Osteocyte (in vitro differentiated cells): Measurements from ENCODE around the gene GTF2H3. TPM values are rescaled to one million over a fixed set of nuclear protein-coding genes. Genes with fewer than 3 reads are reported as not detected.
A peak's percentile ranks its signal among the peaks of the same experiment; 100 is the strongest.

Source experiments
- DNase-seq: peaks from one replicate; pipeline ENCODE4 v3.0.0; 2021; ENCODE audit warnings: mixed read lengths; ENCODE audit not compliant: unreplicated experiment; ENCODE audit errors: extremely low spot score
- H3K27ac Mint-ChIP-seq: one replicate; pipeline ENCODE4 v1.8.0; 2021; ENCODE audit warnings: mild to moderate bottlenecking, mixed read lengths; ENCODE audit not compliant: unreplicated experiment
- H3K27me3 Mint-ChIP-seq: one replicate; pipeline ENCODE4 v1.8.0; 2021; ENCODE audit warnings: mixed read lengths; ENCODE audit not compliant: unreplicated experiment
- H3K36me3 Mint-ChIP-seq: one replicate; pipeline ENCODE4 v1.8.0; 2021; ENCODE audit warnings: mixed read lengths; ENCODE audit not compliant: unreplicated experiment
- H3K4me1 Mint-ChIP-seq: one replicate; pipeline ENCODE4 v1.8.0; 2021; ENCODE audit warnings: mixed read lengths; ENCODE audit not compliant: unreplicated experiment
- H3K4me3 Mint-ChIP-seq: one replicate; pipeline ENCODE4 v1.8.0; 2021; ENCODE audit warnings: mild to moderate bottlenecking, moderate library complexity, mixed read lengths; ENCODE audit not compliant: unreplicated experiment
- H3K9me3 Mint-ChIP-seq: one replicate; pipeline ENCODE4 v1.8.0; 2021; ENCODE audit warnings: mixed read lengths; ENCODE audit not compliant: unreplicated experiment
- CTCF ChIP-seq: fragments of 200-600 bp; sonication (generic); IDR thresholded peaks from 2 replicates; pipeline ENCODE4 v1.5.0; 2021; ENCODE audit warnings: antibody characterized with exemption, mild to moderate bottlenecking, moderate library complexity
- total RNA-seq: library from RNA; stranded (reverse); gene quantifications from 2 replicates; pipeline ENCODE4 v1.2.1, GENCODE V29; 2021

Gene GTF2H3
- total RNA-seq, 1 donor from 2014 or later, result 29.7 TPM

- Mint-ChIP-seq H3K27ac (no peak overlapping the region), H3K27me3 (no peaks in the 10 kb centered on the region), H3K36me3 (peaks cover 26% of the 10 kb centered on the region), H3K4me1 (peaks cover 15% of the 10 kb centered on the region), H3K4me3 (no peak overlapping the region), H3K9me3 (no peaks in the 10 kb centered on the region)
- no peak for DNase-seq
- no peak for TF ChIP-seq CTCF
These were observed 22.8 kb downstream of the GTF2H3 start for GRCh38 chr12:123656392-123656791.

GRCh38 chr12:123657211-123657610 is 23.6 kb downstream of the GTF2H3 start:
- H3K27me3 Mint-ChIP-seq, result no peaks in the 10 kb centered on the region
- H3K4me3 Mint-ChIP-seq, result no peak overlapping the region
- H3K4me1 Mint-ChIP-seq, result peaks cover 15% of the 10 kb centered on the region
- no peaks in the 10 kb centered on the region for H3K9me3 Mint-ChIP-seq
- DNase-seq, result no peak
- peaks cover 21% of the 10 kb centered on the region for H3K36me3 Mint-ChIP-seq
- H3K27ac Mint-ChIP-seq, result no peak overlapping the region
- TF ChIP-seq CTCF, result no peak

GRCh38 chr12:123659996-123660727 is 26.5 kb downstream of the GTF2H3 start:
- no peak for DNase-seq
- Mint-ChIP-seq H3K9me3 (no peaks in the 10 kb centered on the region), H3K4me1 (peaks cover 15% of the 10 kb centered on the region), H3K27me3 (no peaks in the 10 kb centered on the region), H3K36me3 (peaks cover 33% of the 10 kb centered on the region), H3K4me3 (peak overlapping the region; percentile 45), H3K27ac (peak overlapping the region; percentile 91)
- no peak for TF ChIP-seq CTCF

GRCh38 chr12:123667771-123668170 is 34.1 kb downstream of the GTF2H3 start:
- Mint-ChIP-seq H3K27ac (no peak overlapping the region), H3K36me3 (peaks cover 12% of the 10 kb centered on the region), H3K4me3 (no peak overlapping the region), H3K4me1 (peaks cover 15% of the 10 kb centered on the region), H3K9me3 (no peaks in the 10 kb centered on the region), H3K27me3 (no peaks in the 10 kb centered on the region)
- no peak for TF ChIP-seq CTCF
- no peak for DNase-seq

- TF ChIP-seq CTCF, result no peak
- peak; percentile 98 for DNase-seq
- Mint-ChIP-seq H3K9me3 (no peaks in the 10 kb centered on the region), H3K36me3 (peaks cover 8% of the 10 kb centered on the region), H3K4me1 (peaks cover 18% of the 10 kb centered on the region), H3K4me3 (peak within 1 kb of the TSS; percentile 87), H3K27ac (peak within 1 kb of the TSS; percentile 66), H3K27me3 (no peaks in the 10 kb centered on the region)
These were observed 37.5 kb downstream of the GTF2H3 start, which contains the start of gene TCTN2 for GRCh38 chr12:123670882-123671728. Gene TCTN2 (plus strand): TSS chr12:123671113. CDS start chr12:123671241, 128 bp downstream.
